HL-60/S4 treated with phorbol 12-myristate 13-acetate at 8.2 ng/mL for 4 days and 3 days (cell line): ENCODE results near the gene MAFG.
"Not testable (repeated sequence)": the region's sequence is repeated elsewhere in the genome, so short reads cannot be mapped to it uniquely, and the experiment has no call there.

Source experiments
- in situ Hi-C: fragments of 300-500 bp; cut with MboI; formaldehyde crosslinking; loops from 2 replicates; pipeline ENCODE4 v1.15.0; 2022; ENCODE audit warnings: low sequenced_read_pairs

The MAFG gene

DNA sequence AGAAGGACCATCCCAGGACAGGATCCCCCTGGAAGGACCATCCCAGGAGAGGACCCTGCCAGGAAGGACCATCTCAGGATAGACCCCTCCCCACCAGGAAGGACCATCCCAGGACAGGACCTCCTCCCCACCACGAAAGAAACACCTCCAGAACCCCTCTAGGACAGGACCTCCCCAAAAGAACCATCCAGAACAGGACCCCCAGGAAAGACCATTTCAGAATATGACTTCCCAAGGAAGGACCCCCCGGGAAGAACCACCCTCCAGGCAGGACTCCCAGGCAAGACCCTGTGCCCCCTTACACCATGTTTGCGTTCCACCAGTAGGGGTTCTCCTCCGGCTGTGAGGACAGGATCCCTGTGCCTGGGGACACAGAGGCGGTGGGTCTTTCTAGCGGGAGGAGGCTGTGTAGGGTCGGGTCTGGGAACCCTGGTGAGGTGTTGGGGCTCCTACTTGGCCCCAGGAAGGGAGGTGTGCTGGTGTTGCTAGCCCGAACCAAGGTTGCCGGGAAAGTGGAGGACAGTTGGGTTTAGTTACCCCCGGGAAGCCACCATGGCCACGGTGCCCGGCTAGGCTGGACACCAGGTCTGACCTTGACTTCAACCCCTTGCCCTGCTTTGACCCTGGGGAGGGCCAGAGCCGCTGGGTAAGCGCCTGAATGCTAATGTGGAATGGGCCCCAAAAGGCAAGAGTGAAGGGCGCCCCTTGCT, 31.3 kb upstream of the MAFG start:
- in situ Hi-C loops: no loop called here

DNA sequence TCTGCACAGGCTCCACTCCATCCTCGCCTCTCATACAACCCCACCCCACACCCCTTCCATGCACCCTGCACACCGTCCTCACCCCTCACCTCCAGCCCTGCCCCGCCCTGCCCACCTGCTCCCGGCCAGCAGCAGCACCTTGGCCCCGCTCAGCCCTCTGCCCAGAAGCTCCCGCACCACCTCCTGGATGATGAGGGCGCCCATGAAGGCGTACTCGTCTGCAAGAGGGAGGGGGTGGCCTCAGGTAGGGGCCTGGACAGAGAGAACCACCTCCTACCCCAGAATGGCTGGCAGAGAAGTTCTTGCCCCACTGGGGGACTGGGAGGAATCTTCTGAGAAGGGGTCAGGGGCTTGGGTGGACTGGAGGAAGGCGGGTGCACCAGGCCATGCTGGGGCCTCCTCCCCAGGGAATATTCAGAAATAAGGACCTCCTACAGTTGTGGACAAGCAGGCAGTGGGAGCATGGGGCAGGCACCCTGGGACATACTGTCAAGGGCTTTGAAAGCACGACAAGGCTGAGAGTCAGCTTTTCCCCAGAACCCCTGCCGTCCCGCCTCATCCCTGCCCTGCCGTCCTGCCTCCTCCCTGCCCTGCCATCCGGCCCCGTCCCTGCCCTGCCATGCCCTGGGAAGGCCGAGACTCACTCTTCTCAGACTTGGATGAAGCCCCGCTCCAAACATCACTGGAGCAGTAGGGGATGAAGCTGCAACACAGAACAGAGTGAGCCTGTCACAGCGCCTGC, 30.3 kb upstream of the MAFG start:
- in situ Hi-C loops: no loop called here

DNA sequence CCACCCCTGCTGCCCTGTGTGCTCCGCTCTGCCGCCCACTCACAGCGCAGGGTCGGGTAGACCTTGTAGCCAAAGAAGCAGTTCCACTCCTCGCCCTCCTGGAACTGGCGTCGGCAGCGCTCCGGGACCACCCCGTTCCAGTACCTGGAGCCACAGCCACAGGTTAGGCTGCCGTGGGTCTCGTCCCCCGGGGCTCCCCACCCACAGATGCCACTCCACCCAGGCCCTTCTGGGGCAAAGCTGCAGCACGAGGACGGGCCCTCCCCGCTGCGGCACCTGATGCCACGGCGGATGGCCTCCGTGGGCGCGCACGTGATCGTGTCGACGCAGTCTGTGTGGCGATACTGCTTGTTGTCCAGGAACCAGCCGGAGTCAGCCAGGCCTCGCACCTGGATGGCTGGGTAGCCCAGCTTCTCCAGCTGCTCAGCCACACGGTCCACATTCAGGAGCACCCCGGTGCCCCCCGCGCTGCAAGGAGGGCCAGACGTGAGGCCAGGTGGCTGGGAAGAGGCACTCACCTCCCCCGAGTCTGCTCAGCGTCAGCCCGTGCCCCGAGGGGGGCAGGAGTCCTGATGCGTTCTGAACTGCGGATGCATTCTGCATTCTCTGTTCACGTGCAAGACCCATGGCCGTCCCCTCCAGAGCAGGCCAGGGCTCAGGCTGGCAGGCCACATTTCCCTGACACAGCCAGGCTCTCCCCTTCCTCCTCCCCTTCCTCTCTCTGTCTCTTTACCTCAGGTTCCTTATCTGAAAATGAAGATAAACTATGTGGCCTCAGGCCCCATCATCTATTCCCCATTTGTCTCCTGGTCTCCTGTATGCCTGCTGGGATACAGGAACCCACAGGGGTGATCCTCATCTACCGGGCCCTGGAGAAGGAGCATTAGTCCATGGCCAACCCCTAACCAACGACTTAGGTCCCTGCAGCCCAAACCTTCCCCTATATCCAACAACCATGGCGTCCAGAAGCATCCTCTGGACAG, 29.4 kb upstream of the MAFG start:
- in situ Hi-C loops: no loop called here

DNA sequence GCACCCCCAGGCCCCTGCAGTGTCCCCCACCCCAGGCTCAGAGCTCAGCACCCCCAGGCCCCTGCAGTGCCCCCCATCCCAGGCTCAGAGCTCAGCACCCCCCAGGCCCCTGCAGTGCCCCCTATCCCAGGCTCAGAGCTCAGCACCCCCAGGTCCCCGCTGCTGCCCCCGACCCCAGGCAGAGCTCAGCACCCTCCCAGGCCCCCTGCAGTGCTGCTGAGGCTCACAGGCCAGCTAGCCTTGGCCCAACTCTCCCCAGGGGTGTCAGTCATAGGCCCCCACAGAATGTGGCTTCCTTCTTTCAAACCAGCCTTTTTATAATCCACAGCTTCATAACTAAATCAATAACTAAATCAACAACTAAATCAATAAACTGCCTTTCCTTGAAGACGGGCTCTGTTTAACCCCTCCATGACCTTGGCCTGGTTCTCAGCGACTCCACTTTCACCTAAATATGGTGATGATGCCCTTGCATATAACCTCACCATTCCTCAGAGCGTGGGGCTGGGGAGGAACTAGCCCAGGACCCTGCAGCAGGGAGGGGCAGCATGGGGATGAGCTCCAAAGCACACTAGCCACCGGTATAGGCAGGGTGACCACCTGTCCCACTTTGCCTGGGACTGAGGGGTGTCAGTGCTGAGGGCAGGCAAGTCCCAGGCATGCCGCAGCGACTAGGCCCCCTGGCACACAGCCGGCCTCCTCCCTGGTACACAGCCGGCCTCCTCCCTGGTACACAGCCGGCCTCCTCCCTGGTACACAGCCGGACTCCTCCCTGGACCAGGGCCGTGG, 28.4 kb upstream of the MAFG start:
- in situ Hi-C loops: no loop called here

DNA sequence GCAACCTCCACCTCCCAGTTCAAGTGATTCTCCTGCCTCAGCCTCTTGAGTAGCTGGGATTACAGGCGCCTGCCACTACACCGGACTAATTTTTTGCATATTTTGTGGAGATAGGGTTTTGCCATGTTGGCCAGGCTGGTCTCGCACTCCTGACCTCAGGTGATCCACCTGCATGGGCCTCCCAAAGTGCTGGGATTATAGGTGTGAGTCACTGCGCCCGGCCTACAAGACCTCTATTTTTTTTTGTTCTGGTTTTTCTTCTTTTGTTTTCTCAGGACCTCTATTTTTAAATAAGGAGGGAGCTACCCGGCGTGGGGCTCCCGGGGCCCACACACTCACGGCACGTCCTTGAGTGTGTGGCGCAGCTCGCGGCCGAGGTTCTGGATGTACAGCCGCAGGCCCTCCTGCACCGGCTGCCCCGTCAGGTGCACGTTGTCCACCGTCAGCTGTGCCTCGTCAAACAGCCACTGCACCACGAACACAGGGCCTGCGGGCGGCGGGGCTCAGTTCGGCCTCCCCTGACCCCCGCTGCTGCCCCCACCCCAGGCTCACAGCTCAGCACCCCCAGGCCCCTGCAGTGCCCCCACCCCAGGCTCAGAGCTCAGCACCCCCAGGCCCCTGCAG, 27.6 kb upstream of the MAFG start:
- in situ Hi-C loops: no loop called here

DNA sequence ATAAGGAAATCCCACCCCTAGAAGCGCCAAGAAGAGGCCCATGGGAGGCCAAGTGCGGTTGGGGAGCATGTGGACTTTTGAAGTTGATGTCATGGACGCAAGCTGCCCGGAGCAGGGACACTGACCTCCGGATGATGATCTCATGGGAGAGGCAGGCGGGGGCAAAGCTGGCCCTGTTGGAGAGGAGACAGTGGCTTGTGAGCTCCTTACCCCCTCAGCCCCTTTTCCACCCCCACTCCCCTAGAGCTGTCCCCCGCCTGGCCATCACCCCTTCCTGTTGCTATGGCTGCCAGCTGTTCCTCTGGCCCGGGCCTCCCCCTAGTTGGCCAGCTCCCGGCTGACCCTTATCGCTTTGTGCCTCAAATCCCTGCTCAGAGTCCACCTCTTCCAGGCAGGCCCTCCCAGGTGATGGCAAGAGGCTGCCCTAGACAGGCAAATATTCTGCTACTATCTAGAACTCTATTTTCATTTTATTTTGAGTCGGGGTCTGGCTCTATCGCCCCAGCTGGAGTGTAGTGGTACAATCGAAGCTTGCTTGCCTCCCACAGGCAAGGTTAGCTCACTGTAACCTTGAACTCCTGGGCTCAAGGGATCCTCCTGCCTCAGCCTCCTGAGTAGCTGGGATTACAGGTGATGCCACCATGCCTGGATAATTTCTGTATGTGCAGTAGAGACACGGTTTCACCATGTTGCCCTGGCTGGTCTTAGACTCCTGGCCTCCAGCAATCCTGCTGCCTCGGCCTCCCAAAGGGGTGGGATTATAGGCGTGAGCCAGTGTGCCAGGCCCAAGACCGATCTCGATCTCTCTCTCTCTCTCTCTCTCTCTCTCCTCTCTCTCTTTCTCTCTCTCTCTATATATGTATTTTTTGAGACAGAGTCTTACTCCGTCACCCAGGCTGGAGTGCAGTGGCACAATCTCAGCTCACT, 26.9 kb upstream of the MAFG start:
- in situ Hi-C loops: no loop called here

DNA sequence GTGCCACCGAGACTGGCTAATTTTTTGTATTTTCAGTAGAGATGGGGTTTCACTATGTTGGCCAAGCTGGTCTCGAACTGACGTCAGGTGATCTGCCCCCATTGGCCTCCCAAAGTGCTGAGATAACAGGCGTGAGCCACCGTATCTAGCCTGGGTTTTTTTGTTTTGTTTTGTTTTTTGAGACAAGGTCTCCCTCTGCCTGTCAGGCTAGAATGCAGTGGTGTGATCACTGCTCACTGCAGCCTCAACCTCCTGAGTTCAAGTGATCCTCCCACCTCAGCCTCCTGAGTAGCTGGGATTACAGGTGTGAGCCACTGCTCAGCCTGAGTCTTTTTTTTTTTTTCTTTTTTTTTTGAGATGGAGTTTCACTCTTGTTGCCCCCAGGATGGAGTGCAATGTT, 25.9 kb upstream of the MAFG start:
- in situ Hi-C loops: not testable (repeated sequence)

DNA sequence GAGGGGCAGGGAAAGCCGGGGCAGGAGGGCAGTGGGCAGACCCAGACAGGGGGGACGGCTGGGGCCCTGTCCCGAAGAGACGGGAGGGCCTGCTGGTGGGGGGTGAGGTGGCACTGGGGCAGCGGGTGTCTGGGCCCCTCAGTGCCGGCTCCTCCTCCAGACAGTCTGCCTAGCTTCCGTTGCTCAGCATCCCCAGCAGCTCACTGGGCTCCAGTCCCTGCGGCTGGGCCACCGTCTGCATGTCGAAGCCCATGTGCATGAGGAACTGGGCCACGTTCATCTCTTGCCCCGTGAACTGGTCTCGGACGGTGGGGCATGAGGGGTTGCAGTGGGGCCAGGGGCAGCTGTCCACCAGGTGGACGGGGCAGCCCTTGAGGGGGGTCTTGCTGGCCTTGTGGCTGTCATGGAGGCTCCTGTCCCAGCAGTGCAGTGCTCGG, 25.3 kb upstream of the MAFG start:
- in situ Hi-C loops: no loop called here

DNA sequence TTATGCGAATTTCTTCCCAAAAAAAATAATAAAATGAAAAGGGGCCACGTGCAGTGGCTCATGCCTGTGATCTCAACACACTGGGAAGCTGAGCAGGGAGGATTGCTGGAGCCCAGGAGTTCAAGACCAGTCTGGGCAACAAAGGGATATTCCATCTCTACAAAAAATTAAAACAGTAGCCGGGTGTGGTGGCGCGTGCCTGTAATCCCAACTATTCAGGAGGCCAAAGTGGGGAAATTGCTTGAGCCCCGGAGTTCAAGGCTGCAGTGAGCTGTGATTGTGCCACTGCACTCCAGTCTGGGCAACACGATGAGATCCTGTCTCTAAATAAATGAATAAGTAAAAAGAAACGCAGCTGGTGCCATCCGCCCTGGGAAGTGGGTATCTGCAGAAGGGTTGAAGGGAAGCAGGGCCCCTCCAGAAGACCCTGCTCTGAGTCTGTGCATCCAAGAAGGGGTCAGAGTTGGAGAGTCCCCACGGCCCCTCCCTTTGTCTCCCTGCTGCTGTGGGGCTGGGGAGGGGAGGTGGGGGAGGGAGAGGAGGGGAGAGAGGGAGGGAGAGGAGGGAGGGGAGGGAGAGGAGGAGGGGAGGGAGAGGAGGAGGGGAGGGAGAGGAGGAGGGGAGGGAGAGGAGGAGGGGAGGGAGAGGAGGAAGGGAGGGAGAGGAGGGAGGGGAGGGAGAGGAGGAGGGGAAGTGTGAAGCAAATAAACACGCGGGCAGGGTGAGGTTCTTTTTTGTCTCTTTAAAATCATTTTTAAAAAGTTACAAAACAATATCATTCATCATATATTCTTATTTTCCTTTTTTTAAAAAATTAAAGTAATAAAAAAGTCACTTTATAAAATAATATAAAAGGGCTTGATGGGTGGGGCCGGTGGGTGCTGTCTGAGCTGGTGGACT, 24.5 kb upstream of the MAFG start:
- in situ Hi-C loops: no loop called here

DNA sequence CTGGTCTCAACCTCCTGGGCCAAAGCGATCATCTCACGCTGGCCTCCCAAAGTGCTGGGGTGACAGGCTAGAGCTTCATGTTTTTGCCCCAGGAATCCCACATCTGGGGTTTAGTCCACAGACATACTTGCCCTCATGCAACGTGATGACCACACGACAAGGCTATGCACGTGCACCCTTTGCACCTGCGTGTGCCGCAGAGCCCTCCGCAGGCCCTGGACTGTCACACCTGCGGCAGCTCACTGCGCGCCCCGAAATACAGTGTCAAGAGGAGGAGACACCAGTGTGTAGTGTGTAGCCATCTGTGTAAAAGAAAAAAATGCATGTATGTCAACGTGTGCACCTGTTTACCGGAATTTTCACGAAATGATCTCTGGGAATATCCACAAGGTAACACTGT, 23.0 kb upstream of the MAFG start:
- in situ Hi-C loops: no loop called here

DNA sequence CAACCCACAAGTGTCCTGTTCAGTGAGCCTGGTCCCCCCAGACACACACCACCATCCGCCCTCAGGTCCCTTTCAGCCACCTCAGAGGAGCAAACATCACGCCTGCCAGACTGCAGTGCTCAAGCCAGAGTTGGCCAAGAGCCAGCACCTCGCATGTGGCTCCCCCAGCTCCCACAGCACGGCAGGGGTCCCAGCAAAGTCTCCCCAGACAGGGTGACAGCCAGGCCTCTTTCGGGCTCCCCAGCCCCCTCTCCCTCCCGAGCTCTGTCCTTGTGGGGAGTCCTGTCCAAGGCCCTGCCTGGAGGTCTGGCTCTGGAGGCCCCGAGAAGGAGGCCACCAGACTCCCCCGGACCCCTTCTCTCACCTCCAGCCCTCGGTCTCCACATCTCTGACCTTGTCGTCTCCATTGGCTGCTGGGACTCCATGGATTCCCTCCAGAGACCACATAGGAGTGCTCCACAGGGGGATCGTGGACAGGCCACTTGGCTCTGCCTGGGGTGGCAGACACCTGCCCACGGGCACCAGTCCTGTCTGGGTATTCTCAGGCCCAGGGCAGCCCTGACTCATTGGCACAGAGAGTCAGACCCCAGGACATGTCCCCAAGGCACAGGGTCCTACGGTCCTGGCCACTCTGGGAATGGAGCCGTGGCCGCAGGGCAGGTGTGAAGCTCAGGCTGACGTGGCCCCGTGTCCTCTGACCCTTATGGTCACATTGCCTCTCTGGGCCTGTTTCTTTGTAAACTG, 21.3 kb upstream of the MAFG start:
- in situ Hi-C loops: no loop called here

DNA sequence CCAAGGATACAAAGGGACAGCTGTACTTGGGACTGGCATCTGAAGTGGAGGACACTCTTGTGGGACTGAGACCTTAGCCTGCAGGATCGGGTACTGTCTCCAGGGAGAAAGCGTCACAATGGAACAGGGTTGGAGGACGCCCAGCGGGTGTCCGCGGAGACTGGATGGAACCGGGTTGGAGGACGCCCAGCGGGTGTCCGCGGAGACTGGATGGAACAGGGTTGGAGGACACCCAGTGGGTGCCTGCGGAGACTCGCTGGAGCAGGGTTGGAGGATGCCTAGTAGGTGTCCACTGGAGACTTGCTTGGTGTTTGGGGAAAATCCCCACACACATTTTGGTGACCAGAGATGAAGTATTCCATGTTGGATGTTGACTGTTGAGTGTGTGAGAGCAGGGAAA, 19.7 kb upstream of the MAFG start, which contains the start of gene MYADML2:
MYADML2 (minus strand) TSS at position 45 of the 400 bp plus-strand sequence. CDS start 5,492 bp downstream, outside the sequence.
- in situ Hi-C loops: no loop called here

DNA sequence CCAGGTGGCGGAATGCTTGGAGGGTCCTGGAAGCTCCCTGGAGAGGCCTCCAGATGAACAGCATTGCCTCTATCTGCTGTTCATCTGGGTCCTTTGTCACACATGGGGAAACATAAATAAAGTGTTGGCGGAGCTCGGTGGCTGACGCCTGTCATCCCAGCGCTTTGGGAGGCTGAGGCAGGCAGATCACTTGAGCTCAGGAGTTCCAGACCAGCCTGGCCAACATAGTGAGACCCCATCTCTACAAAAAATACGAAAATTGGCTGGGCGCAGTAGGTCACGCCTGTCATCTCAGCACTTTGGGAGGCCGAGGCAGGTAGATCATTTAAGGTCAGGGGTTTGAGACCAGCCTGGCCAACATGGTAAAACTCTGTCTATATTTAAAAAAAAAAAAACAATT, 17.3 kb upstream of the MAFG start:
- in situ Hi-C loops: no loop called here

DNA sequence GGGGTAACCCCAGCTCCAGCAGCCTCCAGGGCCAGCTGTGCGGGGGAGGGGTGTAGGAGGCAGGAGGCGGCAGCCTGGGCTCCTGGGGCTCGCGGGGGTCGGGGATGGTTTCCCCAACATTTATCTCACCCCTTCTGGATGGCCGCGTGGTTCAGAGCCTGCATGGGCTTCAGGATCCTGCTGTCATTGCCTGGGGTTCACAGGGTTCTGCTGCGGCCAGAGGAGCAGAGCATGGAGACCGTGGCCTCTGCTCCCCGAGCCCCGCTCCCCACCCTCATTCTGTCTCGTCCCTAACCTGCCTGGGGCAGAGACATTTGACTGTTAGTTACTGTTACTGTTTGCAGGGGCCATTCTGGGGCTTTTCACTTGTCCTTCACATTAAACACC, 14.6 kb upstream of the MAFG start:
- in situ Hi-C loops: no loop called here

DNA sequence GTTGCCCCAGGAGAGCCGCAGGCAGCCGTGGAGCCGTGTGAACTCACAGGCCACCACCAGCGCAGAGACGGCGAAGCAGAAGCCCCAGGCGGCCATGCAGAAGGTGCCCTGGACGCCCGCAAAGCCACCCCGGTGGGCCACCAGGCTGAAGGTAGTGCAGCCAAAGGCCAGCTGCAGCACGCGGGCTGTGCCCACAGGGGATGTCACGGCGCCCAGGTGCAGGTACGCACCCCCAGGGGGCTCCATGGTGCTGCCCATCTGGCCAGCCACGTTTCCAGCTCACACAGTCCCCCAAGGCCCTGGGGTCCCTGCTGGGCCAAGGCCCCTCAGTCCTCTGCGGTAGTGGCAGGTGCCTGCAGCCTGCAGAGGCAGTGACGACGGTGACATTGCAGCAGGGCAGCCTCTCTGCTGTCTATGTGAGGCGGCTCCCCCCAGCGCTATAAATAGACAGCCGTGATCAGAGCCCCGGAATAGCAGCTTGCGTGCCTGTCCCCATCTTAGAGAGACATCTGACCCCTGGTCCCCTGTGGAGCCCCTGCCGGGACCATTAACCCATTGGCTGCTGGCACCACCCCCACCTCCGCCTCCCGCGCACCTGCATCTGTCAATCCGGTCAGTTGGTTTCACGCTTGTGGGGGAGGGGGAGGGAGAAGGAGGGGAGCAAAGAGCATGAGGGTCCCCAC, 14.1 kb upstream of the MAFG start:
- in situ Hi-C loops: no loop called here

DNA sequence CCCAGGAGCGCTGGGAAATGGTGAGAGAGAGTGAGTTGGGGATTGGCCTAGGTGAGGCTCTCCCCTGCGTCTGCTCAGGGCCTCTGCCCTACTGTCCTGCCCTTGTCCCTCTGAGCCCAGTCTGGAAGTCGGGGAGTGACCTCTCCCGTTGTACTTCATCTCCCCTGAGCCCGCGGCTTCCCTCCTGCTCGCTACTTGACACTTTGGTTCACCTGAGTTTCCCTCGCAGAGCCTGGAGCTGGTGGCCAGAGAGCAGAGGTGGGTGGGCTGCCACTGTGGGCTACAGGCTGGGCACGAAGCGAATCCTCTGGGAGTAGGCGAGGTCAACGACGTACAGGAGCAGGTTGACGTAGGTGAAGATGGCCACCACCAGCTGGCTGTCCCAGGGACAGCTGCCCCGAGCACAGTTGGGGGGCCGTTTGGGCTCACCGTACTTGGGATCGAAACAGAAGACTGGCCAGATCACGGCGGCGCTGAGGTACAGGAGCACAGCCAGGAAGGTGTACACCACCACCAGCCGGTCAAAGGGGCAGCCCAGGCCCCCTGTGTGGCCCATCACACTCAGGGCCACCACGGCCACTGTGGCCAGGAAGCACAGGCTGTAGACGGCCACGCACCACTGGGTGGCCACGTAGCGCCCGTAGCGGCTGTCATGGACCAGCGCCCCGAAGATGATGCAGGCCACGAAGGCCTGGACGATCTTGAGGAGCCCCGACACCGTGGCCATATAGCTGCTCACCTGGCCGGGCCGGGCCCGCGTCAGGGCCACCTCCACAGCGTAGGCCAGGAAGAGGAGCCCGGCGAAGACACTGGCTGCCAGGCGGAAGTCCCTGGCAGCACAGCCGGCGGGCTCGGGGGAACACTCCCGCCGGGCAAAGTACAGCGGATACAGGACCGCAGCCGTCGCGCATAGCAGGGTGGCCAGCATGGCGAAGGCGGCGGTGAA, 13.3 kb upstream of the MAFG start:
- in situ Hi-C loops: no loop called here
